RWPE1 (cell line): ENCODE measurements around the gene NCAM1.

Source experiments
- CTCF ChIA-PET: fragments of 350-600 bp; sonication (Branson Sonifier 250); formaldehyde crosslinking; extraction: SDS; loops from one replicate; lab custom pipeline; 2021; lab: Yijun Ruan, JAX
- POLR2A ChIA-PET: fragments of 400-600 bp; formaldehyde crosslinking; extraction: SDS; loops from one replicate; lab custom pipeline; 2020; ENCODE audit warnings: antibody characterized with exemption; ENCODE audit not compliant: low non-redundant PET; lab: Yijun Ruan, JAX
- DNase-seq: peaks from one replicate; pipeline ENCODE4 v3.0.0; 2012; ENCODE audit warnings: low spot score
- H3K27ac ChIP-seq: fragments of 450-650 bp; 2 replicates; pipeline ENCODE4 v1.5.1; 2017
- TF ChIP-seq, protein P1 (sequence below): fragments of 450-650 bp; conservative IDR thresholded peaks from 2 replicates; pipeline ENCODE4 v1.5.1; 2017; ENCODE audit warnings: low read depth, mild to moderate bottlenecking

Gene NCAM1

DNA sequence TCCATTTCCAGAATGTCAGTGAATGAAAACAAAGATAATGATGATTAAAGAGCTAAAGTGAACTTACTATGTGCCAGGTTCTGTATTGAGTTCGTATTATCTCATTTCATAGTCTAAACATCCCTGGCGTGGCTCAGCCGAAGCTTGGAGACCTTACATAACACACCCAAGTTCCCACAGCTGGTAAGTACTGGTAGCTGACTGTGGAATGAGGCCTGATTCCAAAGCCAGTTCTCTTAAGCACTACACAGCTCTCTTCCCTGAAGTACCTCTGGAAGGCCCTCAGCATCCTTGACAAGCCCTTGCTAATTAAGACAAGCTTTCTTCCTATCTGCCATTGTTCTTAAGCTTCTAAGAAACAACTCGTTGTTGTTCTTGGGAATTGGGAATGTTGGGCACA lies 28.6 kb upstream of the NCAM1 start:
- ChIA-PET CTCF (interaction anchor here (0.7 kb wide), 1 partner anchor 20 kb away, joined by 3 read pairs; no protein-coding TSS in a partner anchor), POLR2A (no interaction called here)
- TF ChIP-seq, protein P1, sequence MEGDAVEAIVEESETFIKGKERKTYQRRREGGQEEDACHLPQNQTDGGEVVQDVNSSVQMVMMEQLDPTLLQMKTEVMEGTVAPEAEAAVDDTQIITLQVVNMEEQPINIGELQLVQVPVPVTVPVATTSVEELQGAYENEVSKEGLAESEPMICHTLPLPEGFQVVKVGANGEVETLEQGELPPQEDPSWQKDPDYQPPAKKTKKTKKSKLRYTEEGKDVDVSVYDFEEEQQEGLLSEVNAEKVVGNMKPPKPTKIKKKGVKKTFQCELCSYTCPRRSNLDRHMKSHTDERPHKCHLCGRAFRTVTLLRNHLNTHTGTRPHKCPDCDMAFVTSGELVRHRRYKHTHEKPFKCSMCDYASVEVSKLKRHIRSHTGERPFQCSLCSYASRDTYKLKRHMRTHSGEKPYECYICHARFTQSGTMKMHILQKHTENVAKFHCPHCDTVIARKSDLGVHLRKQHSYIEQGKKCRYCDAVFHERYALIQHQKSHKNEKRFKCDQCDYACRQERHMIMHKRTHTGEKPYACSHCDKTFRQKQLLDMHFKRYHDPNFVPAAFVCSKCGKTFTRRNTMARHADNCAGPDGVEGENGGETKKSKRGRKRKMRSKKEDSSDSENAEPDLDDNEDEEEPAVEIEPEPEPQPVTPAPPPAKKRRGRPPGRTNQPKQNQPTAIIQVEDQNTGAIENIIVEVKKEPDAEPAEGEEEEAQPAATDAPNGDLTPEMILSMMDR: no peak
- H3K27ac ChIP-seq: no peak overlapping the region
- DNase-seq: no peak

DNA sequence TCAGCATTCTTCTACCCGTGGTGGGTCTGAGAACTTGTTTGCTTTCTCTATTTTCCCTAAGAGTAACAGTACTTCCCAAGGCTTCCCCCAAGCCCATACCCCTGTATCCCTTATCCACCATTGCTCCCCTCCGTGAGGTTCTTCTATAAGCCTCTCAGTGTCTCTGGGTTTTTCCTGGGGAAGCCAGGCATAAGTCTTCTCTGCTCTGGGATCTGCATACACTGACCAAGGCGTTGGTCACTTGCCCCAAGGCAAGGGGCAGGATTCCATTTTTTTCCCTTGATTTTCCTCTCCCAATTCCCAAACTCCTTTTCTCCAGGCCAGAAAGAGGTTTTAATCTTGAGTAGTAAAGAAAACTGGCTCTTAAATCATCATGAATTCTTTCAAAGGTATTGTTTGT lies 27.2 kb upstream of the NCAM1 start:
- TF ChIP-seq, protein P1: no peak
- DNase-seq: no peak
- CTCF ChIA-PET: no interaction called here
- POLR2A ChIA-PET: no interaction called here
- no peak overlapping the region for H3K27ac ChIP-seq

DNA sequence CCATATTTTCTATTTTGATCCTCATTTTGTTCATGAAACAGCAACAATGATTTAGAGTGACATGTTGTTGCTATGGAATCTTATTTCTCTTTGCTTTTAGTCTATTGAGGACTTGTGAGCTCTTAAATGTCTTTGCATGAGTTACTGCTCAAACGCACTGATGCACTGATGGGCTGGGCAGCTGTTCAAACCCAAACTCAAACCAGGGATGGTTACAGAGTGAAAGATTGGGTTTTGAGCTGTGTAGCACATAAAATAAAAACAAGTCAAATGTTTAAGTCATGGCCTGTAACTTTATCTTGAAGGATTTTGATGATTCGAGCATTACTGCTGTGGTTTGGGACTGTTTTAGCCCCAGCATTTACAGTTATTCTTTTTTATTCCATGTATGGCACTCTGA lies 20.1 kb upstream of the NCAM1 start:
- ChIA-PET CTCF (interaction anchor here (0.7 kb wide), 1 partner anchor 173 kb away, joined by 3 read pairs; no protein-coding TSS in a partner anchor), POLR2A (no interaction called here)
- H3K27ac ChIP-seq: no peak overlapping the region
- TF ChIP-seq, protein P1: no peak
- no peak for DNase-seq

DNA sequence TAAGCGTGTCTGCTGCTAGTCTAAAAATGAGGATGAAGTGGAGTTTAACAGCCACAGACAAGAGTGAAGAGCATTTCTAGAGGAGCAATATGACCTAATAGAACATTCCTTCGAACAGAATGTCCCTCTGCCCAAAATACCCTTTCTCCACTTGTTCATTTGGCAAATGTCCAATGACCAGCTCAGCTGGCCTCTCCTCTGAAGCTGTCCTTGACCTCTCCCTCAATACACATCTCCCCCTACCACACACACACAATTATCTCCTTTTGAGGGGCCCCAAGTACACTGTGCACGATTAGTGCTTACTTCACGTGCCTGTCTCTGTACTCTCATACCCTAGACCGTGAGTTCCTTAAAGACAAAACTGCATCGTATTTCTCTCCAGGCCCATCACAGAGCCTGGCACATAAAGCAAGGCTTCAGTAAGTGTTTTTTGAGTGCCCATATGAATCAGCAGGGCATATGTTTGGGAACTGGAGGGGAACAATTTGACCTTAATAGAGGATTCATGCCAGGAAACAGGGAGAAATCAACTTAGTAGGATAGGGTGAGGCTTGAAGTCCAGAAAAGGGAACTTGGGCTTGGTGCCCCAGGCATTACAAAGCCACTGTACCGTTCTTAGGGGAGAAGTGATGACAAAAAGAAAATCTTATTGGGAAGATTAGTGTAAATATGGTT lies 18.1 kb upstream of the NCAM1 start:
- no peak overlapping the region for H3K27ac ChIP-seq
- CTCF ChIA-PET: no interaction called here
- no peak for DNase-seq
- POLR2A ChIA-PET: no interaction called here
- TF ChIP-seq, protein P1: no peak

DNA sequence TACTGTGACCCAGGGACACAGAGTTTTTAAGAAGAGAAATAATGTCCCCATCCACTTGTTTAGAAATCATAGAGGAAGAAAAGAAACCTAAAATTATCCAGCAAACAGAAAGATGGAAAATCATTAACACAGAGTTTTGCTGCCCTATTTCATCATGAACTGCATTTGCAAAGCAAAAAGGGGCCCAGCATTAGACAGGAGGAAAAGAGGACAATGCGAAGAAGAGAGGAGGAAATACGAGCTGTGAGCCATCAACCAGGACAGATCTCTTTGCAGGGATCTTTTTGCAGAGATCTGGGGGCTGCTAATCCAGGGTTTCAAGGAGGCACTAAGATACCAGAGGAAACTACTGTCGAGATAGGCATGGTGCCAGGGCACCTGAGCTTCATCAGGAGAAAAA lies 14.4 kb upstream of the NCAM1 start:
- CTCF ChIA-PET: no interaction called here
- no peak overlapping the region for H3K27ac ChIP-seq
- no peak for DNase-seq
- TF ChIP-seq, protein P1: no peak
- POLR2A ChIA-PET: no interaction called here

DNA sequence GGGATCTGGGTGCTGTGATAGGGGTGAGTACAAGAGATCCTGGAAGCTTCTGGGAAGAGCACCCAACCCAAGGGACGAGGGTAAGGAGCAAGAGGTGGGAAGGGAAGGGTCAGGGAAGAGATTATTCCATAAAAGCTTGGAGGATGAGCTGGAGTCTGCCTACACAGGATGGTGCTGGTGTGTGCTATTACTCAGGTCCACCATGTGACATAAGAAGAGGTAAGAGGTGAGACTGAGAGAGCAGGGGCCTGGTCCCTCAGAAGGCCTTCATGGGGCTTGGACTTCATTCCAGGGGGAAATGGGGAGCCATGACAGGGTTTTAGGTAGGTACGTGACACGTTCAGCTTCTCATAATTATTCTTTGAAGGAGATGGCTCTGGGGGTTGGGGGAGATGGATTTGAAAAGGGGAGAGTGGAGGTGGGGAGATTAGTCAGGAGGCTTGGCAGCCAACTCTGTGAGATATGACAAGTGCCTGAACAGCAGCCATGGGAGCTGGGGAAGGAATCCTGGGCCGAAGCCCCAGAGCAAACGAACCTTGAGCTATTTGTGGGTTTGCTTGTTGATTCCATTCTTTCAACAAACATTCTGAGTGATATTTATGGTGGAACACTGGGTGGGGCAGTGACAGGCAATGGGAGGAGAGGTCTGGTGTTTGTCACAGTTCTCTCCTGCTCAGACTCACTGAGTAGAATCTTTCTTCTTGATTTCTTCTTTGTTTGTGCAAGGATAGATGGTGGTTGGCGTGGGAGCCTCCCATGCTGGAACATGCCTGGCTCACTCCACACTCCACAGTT lies 11.2 kb upstream of the NCAM1 start:
- ChIA-PET POLR2A (no interaction called here), CTCF (interaction anchor here (0.5 kb wide), 1 partner anchor 1689 kb away, joined by 3 read pairs; no protein-coding TSS in a partner anchor)
- H3K27ac ChIP-seq: no peak overlapping the region
- no peak for DNase-seq
- TF ChIP-seq, protein P1: no peak
